Keratinocyte (primary cell): ENCODE measurements around the gene STRADA.

Source experiments
- CTCF ChIP-seq, 3 experiments: IDR thresholded peaks in 1 of 3; conservative IDR thresholded peaks in 1 of 3; optimal IDR thresholded peaks in 1 of 3; 2 replicates in 2 of 3; 3 replicates in 1 of 3; pipeline versions ENCODE3 to v1.5.1; 2011; ENCODE audit warnings: low read length in 3 of 3, mild to moderate bottlenecking in 3 of 3, moderate library complexity in 2 of 3, control low read depth in 1 of 3, inconsistent platforms in 1 of 3; ENCODE audit not compliant: insufficient read depth in 2 of 3; ENCODE audit errors: extremely low read depth in 1 of 3
- EZH2 ChIP-seq: IDR thresholded peaks from one replicate; pipeline ENCODE4 v1.6.1; 2012; ENCODE audit warnings: inconsistent platforms, mild to moderate bottlenecking, low read length, moderate library complexity

GRCh38 chr17:63694229-63694949, 47.2 kb downstream of the STRADA start:
- TF ChIP-seq CTCF (optimal IDR thresholded peaks at IDR 0.05 in 1 of 3, IDR thresholded peaks at IDR 0.05 in 1 of 3, conservative IDR thresholded peaks at IDR 0.05 in 1 of 3; ENCODE audit: extremely low read depth in 1 of 3, insufficient read depth in 2 of 3, low read length in 3 of 3) (no peak), EZH2 (no peak)
